Measurements from ENCODE around the gene SMG6.
A peak's percentile ranks its signal among the peaks of the same experiment; 100 is the strongest.
"Not testable (repeated sequence)": the region's sequence is repeated elsewhere in the genome, so short reads cannot be mapped to it uniquely, and the experiment has no call there.

The SMG6 gene
- total RNA-seq = 14.9 to 42.5 (median 24.7) reads per million in 18 experiments

DNA sequence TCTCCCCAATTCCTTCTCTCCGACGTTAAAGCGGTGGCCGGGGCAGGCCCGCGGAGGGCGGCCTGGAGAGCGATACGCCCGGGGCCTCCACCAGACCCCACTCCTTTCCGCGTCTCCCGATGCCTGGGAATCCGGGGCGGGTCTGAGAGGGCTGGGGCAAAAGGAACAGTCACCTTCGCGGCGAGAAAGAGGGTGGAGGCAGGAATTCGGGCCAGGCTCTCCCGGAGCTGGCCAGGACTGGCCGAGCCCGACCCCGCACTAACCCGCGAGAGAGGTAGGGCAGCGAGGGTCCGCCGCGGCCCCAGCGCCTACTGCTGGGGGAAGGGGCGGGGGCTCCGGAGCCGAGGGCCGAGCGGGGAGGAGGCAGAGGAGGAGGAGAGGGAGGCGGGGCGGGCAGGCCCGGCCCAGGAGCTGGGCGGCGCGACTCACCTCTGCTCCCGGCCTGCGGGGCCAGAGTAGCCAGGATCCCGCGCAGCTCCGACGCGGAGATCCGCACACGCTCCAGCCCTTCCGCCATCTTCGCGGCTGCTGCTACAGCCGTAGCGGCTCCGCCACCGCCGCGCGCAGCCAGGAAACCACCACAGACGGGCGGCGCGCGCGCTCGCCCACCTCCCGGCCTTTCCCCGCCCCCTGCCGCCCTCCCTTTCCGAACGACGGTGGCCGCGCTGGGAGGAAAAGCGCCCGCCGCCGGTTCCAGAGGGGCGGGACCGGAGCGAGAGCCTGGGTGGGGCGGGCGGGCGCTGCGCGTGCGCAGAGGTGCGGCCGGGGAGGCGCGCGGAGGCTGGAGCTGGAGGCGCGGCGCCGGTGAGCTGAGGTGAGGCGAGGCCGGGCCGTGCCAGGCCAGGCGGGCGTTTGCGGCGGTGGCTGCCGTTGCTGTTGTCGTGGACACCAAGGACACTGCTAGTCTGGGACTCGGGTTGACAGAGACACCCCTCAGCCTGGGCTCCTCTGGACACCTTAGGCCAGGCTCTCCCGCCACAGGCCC lies at the start of gene SMG6, which contains the start of gene SRR:
Gene SMG6, minus strand, starts transcription at position 582 of the 985 bp plus-strand sequence. Its CDS starts 65 bp downstream, at position 517.
Gene SRR, plus strand, starts transcription at position 747 of the 985 bp plus-strand sequence. CDS start 11,611 bp downstream, outside the sequence.
- DNase-seq = peak; percentile 90 to 92

- no peak for DNase-seq
Measured at GRCh38 chr17:2351269-2351668, 47.7 kb upstream of the SMG6 start.

GRCh38 chr17:2347805-2348685 lies 44.5 kb upstream of the SMG6 start:
- no peak for DNase-seq

- no peak for DNase-seq
Measured at GRCh38 chr17:2346475-2346874, 42.9 kb upstream of the SMG6 start.

GRCh38 chr17:2344528-2344927 lies 40.9 kb upstream of the SMG6 start:
- no peak for DNase-seq

DNA sequence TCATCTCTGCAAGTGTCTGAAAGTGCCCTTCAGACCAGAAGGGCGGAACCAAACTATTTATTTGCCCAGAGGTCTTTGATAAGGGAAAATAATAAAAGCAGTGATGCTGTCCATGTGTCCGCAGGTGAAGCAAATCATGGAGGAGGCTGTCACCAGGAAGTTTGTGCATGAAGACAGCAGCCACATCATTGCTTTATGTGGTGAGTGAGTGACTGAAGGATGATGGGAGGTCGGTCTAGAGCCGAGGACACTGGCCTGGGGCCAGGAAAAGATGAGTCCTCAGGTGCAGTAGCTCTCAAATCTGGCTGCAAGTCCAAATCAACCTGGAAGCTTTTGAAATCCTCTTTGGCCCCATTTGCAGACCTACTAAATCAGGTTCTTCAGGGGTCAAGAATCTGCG lies 39.8 kb upstream of the SMG6 start:
- no peak for DNase-seq

- DNase-seq = peak in 1 of 2 donors; percentile 36
Measured at GRCh38 chr17:2338315-2338657, 34.7 kb upstream of the SMG6 start.

- peak; percentile 45 to 60 for DNase-seq
Measured at GRCh38 chr17:2337544-2338314, 34.1 kb upstream of the SMG6 start.

DNA sequence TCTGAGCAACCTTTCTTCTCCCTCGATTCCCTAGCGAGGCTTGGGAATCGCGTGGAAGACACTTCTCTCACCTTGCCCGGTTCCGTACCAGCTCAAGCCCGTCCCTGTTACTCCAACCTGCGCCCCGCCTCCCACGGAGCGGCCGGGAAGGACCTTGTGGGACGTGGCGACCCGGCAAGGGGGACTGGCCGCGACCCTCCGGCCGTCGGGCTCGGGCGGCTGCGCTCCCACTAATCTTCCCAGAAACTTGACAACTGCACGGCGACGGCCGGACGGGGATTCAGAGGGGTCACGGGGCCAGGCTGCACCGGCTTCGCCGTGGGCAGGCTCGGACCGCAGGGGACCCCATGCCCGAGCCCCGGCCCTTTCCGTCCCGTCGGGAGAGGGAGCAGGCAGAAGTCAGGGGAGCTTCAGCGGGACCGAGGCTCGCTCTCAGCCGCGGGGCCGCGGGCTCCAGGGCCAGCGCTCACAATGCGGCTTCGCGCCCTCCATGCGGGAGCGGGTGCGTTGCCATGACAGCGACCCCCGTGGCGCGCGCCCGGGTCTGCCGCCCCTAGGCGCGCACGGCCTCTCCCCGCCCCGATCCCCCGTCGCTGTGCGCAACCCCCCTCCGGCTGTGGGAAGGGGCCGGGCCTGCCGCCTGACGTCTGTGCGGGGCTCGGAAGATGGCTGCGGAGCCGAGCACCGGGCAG lies 33.4 kb upstream of the SMG6 start, which contains the start of gene SGSM2:
Gene SGSM2, plus strand, starts transcription at position 650 of the 692 bp plus-strand sequence. CDS start 188 bp downstream, outside the sequence.
- DNase-seq = peak; percentile 11 to 46

DNA sequence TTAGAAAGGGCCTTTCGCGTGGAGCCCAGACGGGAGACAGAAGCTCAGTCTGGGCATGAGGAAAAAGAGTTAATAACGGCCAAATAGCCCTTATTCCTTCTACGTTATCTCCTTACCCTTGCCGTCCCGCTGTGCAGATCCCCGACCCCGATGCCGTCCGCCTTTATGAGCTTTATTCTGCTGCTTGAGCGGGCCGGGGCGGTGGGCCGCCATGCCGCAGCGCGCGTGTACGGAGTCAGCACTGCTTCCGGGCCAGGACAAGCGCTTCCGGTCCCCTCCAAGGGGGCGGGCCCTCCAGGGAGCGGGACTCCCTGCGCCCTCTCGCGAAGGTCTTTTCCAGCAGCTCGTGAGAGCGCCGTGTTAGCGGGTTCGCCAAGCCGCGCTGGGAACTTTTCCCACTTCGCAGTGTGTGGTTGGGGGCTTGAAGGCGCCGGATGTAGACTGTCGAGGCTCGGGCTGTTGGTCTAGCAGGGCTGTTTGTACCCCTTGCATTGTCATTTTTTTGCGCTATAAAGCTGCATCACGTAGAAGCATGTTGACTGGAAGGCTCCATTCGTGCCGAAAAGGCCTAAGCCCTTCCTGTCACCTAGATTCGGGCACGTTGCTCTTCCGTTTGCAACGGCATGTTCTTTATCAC lies 32.7 kb upstream of the SMG6 start, which contains the start of gene TSR1:
Gene TSR1, minus strand, starts transcription at position 243 of the 637 bp plus-strand sequence. Its CDS starts 30 bp downstream, at position 213.
- DNase-seq = peak; percentile 83 to 90

DNA sequence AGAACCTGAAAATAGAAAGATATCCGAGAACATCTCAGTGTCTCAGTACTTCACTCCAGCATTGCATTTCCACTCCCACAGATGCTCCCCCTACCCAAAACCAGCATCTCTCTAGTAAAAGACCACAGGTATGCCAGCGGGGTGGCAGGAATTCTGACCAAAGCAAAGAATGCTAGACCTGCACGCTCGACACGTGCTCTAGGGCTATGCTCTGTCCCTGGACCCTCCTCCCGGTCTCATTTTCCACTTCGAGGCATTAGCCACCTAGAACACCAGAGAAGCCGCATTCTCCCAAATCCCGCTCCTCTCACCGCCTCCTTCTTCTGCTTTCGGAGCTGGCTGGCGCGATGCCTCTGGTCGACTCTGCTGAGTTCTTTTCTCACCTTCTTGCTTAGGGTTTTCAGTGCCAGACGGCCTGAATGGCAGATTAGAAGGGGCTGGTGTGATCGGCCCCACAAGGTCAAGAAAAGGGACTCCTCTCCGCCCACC lies 32.2 kb upstream of the SMG6 start:
- peak in 1 of 2 donors; percentile 11 for DNase-seq

DNA sequence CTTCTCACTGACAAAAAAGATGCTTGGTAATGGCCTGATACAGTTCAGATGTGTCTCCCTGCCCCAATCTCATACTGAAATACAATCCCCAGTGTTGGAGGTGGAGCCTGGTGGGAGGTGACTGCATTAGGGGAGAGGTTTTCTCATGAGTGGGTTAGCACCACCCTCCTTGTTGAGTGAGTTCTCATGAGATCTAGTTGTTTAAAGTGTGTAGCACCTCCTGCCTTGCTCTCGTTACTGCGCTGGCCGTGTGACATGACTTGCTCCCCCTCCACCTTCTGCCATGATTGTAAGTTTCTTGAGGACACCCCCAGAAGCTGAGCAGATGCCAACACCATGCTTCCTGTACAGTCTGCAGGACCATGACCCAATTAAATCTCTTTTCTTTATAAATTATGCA lies 27.7 kb upstream of the SMG6 start:
- no peak for DNase-seq

- no peak for DNase-seq
Measured at GRCh38 chr17:2323629-2324314, 20.2 kb upstream of the SMG6 start.

DNA sequence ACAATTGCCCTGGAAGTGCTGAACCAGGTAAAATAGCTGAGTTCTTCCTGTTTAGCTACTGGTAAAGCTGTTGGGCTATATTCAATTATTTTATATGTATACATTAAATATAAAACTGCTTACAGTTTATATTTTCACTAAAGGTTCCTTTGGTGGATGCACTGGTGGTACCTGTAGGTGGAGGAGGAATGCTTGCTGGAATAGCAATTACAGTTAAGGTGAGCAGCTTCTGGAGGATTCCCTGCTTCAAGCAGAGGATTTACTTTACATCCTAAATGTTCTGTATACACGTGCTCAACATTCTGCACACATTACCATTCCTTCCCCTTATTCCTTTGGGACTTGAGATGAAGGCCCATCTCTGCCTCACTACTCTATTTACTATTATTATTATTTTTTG lies 17.8 kb upstream of the SMG6 start:
- DNase-seq = no peak

GRCh38 chr17:2319051-2319450 lies 15.5 kb upstream of the SMG6 start:
- peak; percentile 15 to 36 for DNase-seq

DNA sequence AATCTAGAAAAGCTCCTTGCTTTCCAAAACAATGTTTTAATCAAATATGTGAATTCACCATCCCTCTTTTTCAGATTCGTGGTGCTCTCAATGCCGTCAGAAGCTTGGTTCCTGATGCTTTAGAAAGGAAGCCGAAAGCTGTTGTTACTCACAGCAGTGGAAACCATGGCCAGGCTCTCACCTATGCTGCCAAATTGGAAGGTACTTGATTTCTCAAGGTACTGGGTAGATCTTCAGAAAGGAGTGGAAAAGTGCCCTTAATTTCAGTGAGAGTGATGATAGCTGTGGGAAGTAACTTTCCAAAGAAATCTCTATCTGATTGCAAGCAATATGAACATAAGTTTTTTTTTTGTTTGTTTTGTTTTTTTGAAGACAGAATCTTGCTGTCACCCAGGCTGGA lies 14.2 kb upstream of the SMG6 start:
- DNase-seq = no peak

GRCh38 chr17:2316916-2317205 lies 13.3 kb upstream of the SMG6 start:
- DNase-seq = not testable (repeated sequence)

GRCh38 chr17:2312736-2313135 lies 9.2 kb upstream of the SMG6 start:
- DNase-seq = no peak

DNA sequence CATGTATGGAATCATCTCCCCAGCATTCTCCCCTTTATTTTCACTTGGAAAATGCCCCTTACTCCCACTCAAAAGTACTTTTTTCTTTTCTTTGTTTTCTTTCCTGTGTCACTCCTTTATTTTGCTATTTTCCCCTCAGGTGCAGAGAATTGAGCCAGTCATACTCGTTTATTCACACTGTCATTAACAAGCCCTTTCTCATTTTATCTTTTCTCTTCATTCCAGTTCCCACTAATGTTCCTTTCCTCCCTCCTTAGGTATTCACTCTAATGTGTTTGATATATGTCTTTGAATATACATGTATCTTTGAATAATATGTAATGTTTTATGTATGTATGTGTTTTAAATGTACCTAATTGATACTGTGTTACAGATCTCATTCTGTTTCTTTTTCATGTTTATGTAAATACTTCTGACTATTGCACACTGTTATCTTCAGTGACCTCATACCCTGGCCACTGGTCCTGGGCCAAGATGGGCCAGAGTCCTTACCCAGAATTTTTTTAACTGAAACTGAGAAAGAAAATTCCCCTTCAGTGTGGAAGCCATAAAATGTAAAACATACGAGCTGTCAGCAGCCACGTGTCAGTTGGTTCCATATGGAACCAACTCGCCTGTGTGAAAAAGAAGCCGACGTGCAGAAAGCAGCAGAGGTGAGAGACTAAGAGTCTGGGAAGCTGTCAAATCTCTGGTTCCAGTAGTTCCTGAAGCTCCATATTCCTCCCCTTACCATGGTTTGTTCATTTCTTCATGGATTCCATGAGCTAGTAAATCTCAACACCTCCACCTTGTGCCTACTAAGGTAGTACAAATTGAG lies 6.0 kb upstream of the SMG6 start:
- DNase-seq = no peak

Measured in inflammatory macrophage (primary cell).